Cardiac muscle cell (in vitro differentiated cells and primary cell): ENCODE results near the gene MSMB. TPM values are rescaled to one million over a fixed set of nuclear protein-coding genes. Genes with fewer than 3 reads are reported as not detected.
"Not testable (repeated sequence)": the region's sequence is repeated elsewhere in the genome, so short reads cannot be mapped to it uniquely, and the experiment has no call there.

ENCODE experiments used
- DNase-seq, 2 donors: peaks; one replicate each; pipeline versions ENCODE4 v3.0.0 to v3.0.0-alpha.2; 2010 to 2017; ENCODE audit warnings: low read depth in 1 of 2, low spot score in 1 of 2
- H3K27ac ChIP-seq: fragments of 200-600 bp; sonication (generic); 2 replicates; pipeline ENCODE4 v1.5.1; 2016
- H3K27me3 ChIP-seq: fragments of 200-600 bp; sonication (generic); 2 replicates; pipeline ENCODE4 v1.6.0; 2016; ENCODE audit warnings: control low read depth
- H3K36me3 ChIP-seq: fragments of 200-600 bp; sonication (generic); 2 replicates; pipeline ENCODE4 v1.5.1; 2016; ENCODE audit warnings: control low read depth
- H3K4me1 ChIP-seq: fragments of 200-600 bp; sonication (generic); 2 replicates; pipeline ENCODE4 v1.8.1; 2017; ENCODE audit warnings: low read depth, mild to moderate bottlenecking, mixed run types
- H3K4me3 ChIP-seq: fragments of 200-600 bp; sonication (generic); 2 replicates; pipeline ENCODE4 v1.5.1; 2016; ENCODE audit warnings: mild to moderate bottlenecking
- H3K9me3 ChIP-seq: fragments of 200-600 bp; sonication (generic); 2 replicates; pipeline ENCODE4 v1.5.1; 2017; ENCODE audit warnings: low read depth, mild to moderate bottlenecking, control low read depth
- polyA plus RNA-seq: library from polyadenylated mRNA; unstranded; fragments of >200 nt; fragmentation: Nextera tagmentation; extraction: Ambion mirVana; gene quantifications from 2 replicates; pipeline ENCODE4 v1.2.1, GENCODE V29; 2016
- total RNA-seq: library from RNA; depleted of rRNA; stranded (reverse); fragments of >200 nt; gene quantifications from 2 replicates; pipeline ENCODE4 v1.2.3, GENCODE V29; 2016
- TF ChIP-seq, protein P1 (sequence below): IDR thresholded peaks from 2 replicates; pipeline ENCODE4 v1.5.1; 2012; ENCODE audit warnings: low read depth, mild to moderate bottlenecking, low read length

MSMB gene
- total and polyA plus RNA-seq, 2 experiments from 2014 or later, result not detected

DNA sequence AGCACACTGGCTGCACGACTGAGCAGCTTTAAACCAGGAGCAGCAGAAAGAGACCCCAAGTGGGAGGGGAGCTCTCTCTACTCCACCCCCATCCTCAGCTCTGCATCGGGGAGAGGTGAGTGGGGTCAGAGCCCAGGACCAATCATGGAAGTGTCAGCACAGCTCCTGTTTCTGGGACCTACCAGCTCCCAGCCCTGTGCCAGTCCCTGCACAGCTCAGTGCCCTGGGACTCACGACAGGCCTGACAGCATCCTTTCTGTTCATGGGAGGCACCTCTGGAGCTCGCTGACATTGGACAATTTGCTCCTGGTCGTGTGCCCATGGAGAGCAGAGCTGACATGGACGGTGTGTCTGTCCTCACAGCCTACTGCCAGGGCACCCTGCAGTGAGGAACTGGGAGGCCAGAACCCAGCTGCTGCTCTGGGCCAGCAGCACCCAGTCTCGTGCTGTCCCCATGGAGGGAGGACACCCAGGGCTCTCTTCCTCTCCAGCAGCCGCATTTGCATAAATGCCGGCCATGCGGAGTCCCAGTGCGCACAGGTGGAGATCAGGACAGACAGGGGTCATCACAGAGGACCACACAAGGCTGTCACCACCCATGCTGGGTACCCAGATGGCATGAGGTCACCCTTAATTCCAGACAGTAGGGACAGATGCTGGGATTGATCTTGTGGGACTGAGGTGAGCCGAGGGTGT lies 45.9 kb upstream of the MSMB start:
- DNase-seq, result no peak
- TF ChIP-seq, protein P1, sequence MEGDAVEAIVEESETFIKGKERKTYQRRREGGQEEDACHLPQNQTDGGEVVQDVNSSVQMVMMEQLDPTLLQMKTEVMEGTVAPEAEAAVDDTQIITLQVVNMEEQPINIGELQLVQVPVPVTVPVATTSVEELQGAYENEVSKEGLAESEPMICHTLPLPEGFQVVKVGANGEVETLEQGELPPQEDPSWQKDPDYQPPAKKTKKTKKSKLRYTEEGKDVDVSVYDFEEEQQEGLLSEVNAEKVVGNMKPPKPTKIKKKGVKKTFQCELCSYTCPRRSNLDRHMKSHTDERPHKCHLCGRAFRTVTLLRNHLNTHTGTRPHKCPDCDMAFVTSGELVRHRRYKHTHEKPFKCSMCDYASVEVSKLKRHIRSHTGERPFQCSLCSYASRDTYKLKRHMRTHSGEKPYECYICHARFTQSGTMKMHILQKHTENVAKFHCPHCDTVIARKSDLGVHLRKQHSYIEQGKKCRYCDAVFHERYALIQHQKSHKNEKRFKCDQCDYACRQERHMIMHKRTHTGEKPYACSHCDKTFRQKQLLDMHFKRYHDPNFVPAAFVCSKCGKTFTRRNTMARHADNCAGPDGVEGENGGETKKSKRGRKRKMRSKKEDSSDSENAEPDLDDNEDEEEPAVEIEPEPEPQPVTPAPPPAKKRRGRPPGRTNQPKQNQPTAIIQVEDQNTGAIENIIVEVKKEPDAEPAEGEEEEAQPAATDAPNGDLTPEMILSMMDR, result no peak
- Histone ChIP-seq H3K4me3 (no peak overlapping the region), H3K36me3 (no peaks in the 10 kb centered on the region), H3K4me1 (peaks cover 38% of the 10 kb centered on the region), H3K27ac (peak overlapping the region; percentile 51), H3K9me3 (no peaks in the 10 kb centered on the region), H3K27me3 (no peaks in the 10 kb centered on the region)

GRCh38 chr10:46091080-46091827 lies 45.2 kb upstream of the MSMB start:
- Histone ChIP-seq H3K36me3 (no peaks in the 10 kb centered on the region), H3K9me3 (no peaks in the 10 kb centered on the region), H3K27me3 (no peaks in the 10 kb centered on the region), H3K4me1 (peaks cover 31% of the 10 kb centered on the region), H3K27ac (peak overlapping the region; percentile 51), H3K4me3 (no peak overlapping the region)
- no peak for DNase-seq
- TF ChIP-seq, protein P1, result no peak

- Histone ChIP-seq H3K4me3 (no peak overlapping the region), H3K27ac (peak overlapping the region; percentile 28), H3K36me3 (no peaks in the 10 kb centered on the region), H3K9me3 (no peaks in the 10 kb centered on the region), H3K27me3 (no peaks in the 10 kb centered on the region), H3K4me1 (peaks cover 24% of the 10 kb centered on the region)
- TF ChIP-seq, protein P1, result no peak
- no peak for DNase-seq
Observed at GRCh38 chr10:46090258-46090812, 44.3 kb upstream of the MSMB start.

GRCh38 chr10:46087381-46087780 lies 41.3 kb upstream of the MSMB start:
- not testable (repeated sequence) for H3K27me3 ChIP-seq, H3K4me1 ChIP-seq, H3K36me3 ChIP-seq, H3K4me3 ChIP-seq, H3K9me3 ChIP-seq, DNase-seq, H3K27ac ChIP-seq

DNA sequence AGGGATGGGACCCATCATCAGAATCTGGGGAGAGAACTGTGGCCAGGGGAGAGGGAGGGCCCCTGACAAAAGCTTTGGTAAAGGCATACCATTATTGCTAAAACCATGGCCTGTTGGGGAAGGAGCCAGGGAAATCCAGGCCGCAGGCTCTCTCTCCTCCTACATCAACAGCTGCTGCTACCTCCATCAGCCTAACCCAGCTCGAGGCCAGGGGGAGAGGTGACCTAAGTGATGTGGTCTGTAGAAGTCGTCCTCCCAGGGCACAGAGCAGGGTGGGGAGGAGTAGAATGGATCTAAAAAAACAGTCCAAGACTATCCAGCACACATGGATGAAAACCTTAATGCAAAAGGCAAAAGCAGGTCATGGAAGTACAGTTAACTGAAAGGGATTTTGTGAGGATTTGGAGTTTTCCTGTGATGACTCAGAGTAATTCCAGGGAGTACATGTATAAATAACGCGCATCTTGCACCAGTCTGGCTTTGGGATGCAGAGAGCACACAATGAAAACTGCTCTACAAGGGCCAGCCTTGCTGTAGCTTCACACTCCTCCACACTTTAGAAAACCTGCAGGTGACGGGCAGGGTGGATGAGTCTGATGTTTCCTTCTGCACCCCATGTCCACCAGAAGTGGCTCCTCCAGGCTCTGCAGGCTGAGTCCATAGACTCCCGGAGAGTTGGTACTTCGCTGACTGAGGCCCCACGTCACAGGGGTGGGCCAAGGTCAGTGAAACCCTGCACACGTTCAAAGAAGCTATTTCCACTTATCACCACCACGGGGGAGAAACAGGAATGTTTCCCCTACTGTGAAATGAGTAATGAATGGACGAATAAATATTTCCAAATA lies 38.5 kb upstream of the MSMB start:
- TF ChIP-seq, protein P1, result no peak
- Histone ChIP-seq H3K9me3 (no peaks in the 10 kb centered on the region), H3K27me3 (no peaks in the 10 kb centered on the region), H3K4me3 (no peak overlapping the region), H3K27ac (no peak overlapping the region), H3K36me3 (no peaks in the 10 kb centered on the region), H3K4me1 (no peaks in the 10 kb centered on the region)
- DNase-seq, result no peak
